ENCODE measurements around the gene RAP1GAP.

- TF ChIP-seq POLR2AphosphoS5 (IDR thresholded peaks at IDR 0.05) (no peak), REST (IDR thresholded peaks at IDR 0.05; ENCODE audit: borderline replicate concordance) (no peak), CTCF (IDR thresholded peaks at IDR 0.05; ENCODE audit: poor library complexity, severe bottlenecking) (no peak)
These were observed 51.1 kb downstream of the RAP1GAP start for GRCh38 chr1:21618059-21618458.

Data from neural cell (in vitro differentiated cells).